HG03378 (cell line): Measurements from ENCODE around the gene ZNF85.
"Not testable (repeated sequence)": the region's sequence is repeated elsewhere in the genome, so short reads cannot be mapped to it uniquely, and the experiment has no call there.

Experiments
- ATAC-seq: cut with Tn5 transposase; IDR thresholded peaks from one replicate; pipeline ENCODE4 v1.9.1; 2021; ENCODE audit warnings: mild to moderate bottlenecking, moderate library complexity; ENCODE audit not compliant: unreplicated experiment

The ZNF85 gene

GRCh38 chr19:20923077-20923871, at the start of gene ZNF85:
ZNF85 (plus strand) TSS chr19:20923251; CDS start chr19:20923401, 150 bp downstream.
- ATAC-seq: peak; percentile 93

- no peak for ATAC-seq
These were observed 43.5 kb upstream of the ZNF85 start for GRCh38 chr19:20879501-20879900.

- ATAC-seq: no peak
These were observed 10.1 kb upstream of the ZNF85 start for GRCh38 chr19:20912973-20913372.

- no peak for ATAC-seq
These were observed 2.4 kb downstream of the ZNF85 start for GRCh38 chr19:20925481-20925880.

DNA sequence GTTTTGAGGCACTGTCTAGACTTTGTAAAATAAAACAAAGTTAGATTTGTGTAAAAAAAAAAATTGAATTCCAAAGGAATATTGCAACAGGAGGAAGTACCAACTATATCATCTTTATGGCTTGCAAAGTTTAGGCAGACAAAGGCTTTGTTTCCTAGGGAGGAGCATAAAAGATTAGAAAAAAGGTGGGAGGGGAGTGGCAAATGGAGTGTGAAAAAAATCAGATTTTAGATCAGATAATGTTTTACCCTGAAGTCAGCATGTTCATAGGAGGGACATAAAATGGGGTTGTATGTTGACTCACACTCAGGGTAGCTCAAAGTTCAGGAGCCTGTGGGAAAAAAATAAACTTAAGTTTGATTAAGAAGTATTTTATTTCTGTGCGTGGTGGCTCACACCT, 3.7 kb downstream of the ZNF85 start:
- ATAC-seq: no peak

GRCh38 chr19:20928371-20928770, 5.3 kb downstream of the ZNF85 start:
- no peak for ATAC-seq

DNA sequence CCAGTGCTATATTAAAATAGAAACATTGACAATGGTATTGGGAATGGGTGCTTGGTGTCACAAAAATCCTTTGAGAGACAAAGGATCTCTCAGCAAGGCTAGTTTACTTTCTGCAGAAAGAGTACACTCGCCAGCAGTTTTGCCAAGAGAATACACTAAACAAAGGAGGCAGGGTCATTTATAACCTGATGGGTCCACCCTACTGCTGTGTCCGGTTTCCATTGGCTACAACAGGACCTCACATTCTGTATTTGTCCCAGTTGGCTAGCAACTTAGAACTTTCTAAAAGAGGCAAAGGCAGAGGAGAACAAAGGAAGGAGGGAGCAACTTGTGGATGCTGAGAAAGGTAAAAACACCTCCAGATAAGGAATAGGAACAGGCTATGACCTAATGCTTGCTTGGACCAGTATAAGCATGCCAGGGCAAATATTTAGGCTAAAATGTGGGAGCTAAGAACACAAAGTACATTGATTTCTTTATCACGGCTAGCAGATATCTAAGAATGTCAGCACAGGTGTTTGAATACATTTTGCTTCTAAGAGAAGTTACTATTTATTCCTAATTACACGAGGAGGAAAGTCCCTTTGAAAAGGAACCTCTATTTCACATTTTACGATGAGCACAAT, 13.4 kb downstream of the ZNF85 start:
- ATAC-seq: not testable (repeated sequence)

DNA sequence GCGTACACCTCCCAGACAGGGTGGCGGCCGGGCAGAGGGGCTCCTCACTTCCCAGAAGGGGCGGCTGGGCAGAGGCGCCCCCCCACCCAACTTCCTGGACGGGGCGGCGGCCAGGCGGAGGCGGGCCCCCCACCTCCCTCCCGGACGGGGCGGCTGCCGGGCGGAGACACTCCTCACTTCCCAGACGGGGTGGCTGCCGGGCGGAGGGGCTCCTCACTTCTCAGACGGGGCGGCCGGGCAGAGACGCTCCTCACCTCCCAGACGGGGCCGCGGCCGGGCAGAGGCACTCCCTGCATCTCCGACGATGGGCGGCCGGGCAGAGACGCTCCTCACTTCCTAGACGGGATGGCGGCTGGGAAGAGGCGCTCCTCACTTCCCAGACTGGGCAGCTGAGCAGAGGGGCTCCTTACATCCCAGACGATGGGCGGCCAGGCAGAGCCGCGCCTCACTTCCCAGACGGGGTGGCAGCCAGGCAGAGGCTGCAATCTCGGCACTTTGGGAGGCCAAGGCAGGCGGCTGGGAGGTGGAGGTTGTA, 29.6 kb downstream of the ZNF85 start:
- ATAC-seq: not testable (repeated sequence)

DNA sequence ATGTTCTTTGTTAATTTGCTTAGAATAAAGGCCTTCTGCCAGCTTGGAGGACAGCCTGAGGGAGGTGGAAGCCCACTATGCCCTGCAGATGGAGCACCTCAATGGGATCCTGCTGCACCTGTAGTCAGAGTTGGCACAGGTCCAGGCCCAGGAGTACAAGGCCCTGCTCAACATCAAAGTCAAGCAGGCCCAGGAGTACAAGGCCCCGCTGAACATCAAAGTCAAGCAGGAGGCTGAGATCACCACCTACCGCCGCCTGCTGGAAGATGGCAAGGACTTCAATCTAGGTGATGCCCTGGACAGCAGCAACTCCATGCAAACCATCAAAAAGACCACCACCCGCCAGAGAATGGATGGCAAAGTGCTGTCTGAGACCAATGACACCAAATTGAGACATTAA, 41.7 kb downstream of the ZNF85 start:
- ATAC-seq: no peak

- ATAC-seq: no peak
These were observed 45.0 kb downstream of the ZNF85 start for GRCh38 chr19:20968092-20968491.

DNA sequence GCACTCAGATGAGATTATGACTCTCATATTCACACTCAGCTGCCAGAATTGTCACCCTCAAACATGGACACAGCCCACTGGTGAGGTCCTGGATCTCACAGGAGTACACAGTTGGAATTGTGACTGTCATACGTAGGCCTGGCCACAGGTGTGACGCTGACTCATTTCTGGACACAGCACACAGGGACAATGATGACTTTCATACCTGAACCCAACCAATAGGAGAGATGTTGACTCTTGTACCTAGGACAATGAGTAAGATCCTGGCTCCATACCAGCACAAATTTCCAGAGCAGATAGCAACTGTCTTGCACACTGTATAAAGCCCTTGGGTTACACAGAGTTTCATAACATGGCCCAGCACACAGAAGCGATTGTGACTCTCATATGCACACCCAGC, 46.4 kb downstream of the ZNF85 start:
- ATAC-seq: no peak

GRCh38 chr19:20969898-20970297, 46.8 kb downstream of the ZNF85 start:
- ATAC-seq: no peak

DNA sequence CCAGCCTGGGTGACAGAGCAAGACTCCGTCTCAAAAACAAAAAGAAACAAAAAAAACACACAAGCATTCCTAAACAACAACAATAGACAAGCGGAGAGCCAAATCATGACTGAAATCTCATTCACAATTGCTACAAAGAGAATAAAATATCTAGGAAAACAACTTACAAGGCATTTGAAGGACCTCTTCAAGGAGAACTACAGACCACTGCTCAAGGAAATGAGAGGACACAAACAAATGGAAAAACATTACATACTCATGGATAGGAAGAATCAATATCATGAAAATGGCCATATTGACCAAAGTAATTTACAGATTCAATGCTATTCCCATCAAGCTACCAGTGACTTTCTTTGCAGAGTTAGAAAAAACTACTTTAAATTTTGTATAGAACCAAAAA, 69.7 kb downstream of the ZNF85 start:
- not testable (repeated sequence) for ATAC-seq

DNA sequence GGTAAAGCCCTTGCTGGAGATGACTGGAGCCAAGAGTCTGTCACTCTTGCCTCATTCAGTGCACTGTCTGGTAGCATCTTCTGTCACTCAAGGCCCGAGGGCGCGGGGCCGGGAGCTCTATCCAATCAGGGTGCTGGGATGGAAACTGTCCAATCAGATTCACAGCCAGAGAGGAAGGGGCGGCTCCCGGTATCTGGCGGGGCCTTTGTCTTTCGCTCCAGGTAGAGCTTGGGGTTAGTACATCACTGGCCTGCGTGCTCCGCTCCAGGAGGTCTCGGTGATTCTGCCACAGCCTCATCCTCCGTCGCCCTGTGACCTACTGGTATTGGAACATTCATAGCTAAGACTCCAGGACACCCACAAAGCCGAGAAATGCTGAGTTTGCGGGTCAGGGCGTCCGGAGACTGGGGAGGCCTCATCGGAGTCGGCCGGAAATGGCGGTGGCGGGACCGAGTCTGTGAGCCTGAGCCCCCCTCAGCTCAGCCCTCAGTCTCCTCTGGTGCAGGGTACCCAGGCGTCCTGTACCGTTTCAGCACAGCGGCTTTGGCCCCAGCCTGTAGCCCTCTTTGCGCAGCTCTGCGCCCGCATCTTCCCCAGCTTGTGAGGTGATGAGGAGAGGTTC, 76.8 kb downstream of the ZNF85 start:
- peak; percentile 99 for ATAC-seq
